Natural killer cell treated with Interleukin-12 subunit alpha and Interleukin-12 subunit beta and Interleukin-15 and Interleukin-18, amount 100 ng/mL, for 72 hours (primary cell): ENCODE results near the gene NOC4L. TPM values are rescaled to one million over a fixed set of nuclear protein-coding genes. Genes with fewer than 3 reads are reported as not detected.

Source experiments
- ATAC-seq, 2 donors: fragments of 150-1000 bp; cut with Tn5 transposase in 1 of 2; sonication (Bioruptor Pico), chemical (Tn5 transposase) in 1 of 2; 2 replicates each; pipeline ENCODE4 v1.10.0; 2021
- DNase-seq: peaks from one replicate; pipeline ENCODE4 v3.0.0; 2022; ENCODE audit warnings: low spot score
- H3K27ac Mint-ChIP-seq, 2 donors: 1 replicate in 1 of 2; 2 replicates in 1 of 2; pipeline ENCODE4 v1.8.0; 2022; ENCODE audit warnings: mixed read lengths in 2 of 2, mild to moderate bottlenecking in 1 of 2, moderate library complexity in 1 of 2
- H3K27me3 Mint-ChIP-seq, 2 donors: 1 replicate in 1 of 2; 2 replicates in 1 of 2; pipeline ENCODE4 v1.8.0; 2022; ENCODE audit warnings: mixed read lengths in 2 of 2
- H3K36me3 Mint-ChIP-seq: one replicate; pipeline ENCODE4 v1.8.0; 2022; ENCODE audit warnings: mixed read lengths
- H3K4me1 Mint-ChIP-seq, 2 donors: 1 replicate in 1 of 2; 2 replicates in 1 of 2; pipeline ENCODE4 v1.8.0; 2022; ENCODE audit warnings: low read depth in 2 of 2, mixed read lengths in 2 of 2, mild to moderate bottlenecking in 1 of 2
- H3K4me3 Mint-ChIP-seq: one replicate; pipeline ENCODE4 v1.8.0; 2022; ENCODE audit warnings: mixed read lengths
- H3K9me3 Mint-ChIP-seq: 2 replicates; pipeline ENCODE4 v1.8.0; 2022; ENCODE audit warnings: mixed read lengths
- total RNA-seq, 2 donors: library from RNA; stranded (reverse); gene quantifications; one replicate each; pipeline ENCODE4 v1.2.3, GENCODE V29; 2022

Gene NOC4L
- total RNA-seq, 2 donors from 2014 or later, result 28.0 to 48.2 TPM

DNA sequence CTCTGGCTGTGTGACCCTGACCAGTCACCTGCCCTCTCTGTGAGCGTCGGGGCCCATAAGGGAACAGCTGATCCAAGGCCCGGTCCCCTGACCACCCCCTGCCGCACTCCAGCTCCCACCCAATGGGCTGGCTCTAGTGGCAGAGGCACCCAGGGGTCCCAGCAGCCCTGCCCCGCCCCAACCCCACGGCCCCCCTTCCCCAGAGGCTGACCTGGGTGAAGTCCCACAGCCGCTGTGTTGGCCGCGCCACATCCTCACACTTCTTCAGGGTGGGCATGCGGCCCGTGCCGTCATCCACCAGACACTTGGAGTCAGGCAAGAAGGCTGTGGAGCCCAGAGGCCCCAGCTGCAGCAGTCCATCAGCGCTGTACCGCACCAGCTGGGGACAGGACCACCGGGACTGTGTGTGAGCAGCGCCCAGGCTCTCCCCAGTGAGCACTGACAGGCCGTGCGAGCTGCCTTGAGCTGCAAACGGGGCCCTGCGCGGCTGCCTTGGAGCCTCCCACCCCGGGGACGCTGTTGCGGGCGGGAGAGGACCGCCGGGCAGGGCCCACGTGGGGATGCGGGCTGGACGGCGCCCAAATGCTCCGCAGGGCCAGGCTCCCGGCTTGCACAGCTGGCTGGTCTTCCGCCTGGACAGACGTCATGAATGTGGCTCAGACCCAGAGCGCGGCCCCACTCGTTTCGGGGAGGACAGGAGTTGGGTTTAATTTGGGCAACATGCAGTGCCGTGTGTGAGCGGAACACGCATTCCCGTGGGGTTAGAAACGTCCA, 53.5 kb downstream of the NOC4L start:
- no peak for DNase-seq
- no peaks in the 10 kb centered on the region for H3K4me1 Mint-ChIP-seq
- no peaks in the 10 kb centered on the region for H3K36me3 Mint-ChIP-seq
- no peak overlapping the region for H3K4me3 Mint-ChIP-seq
- H3K27ac Mint-ChIP-seq, result no peak overlapping the region
- ATAC-seq, result no peak
- peaks cover 3% of the 10 kb centered on the region for H3K9me3 Mint-ChIP-seq
- peaks cover 0 to 5% of the 10 kb centered on the region in 2 donors for H3K27me3 Mint-ChIP-seq

DNA sequence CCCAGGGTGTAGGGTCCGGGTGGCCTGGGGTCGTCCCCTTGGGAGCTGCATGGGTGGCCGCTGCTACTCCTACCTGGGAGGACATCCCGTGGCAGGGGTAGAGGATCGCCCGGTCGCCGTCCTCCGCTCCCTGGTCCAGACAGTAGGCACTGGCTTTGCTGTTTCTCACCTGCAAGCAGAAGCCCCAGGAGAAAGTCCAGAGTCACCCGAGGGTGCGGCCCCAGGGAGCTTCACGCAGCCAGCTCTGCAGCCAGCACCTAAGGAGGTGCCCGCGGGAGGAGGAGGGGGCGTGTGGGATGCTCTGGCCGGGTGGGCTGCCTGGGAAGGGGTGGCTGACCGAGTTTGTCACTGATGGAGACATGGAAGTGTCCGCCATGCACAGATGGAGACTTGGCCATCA, 54.8 kb downstream of the NOC4L start:
- Mint-ChIP-seq H3K27ac (no peak overlapping the region), H3K4me1 (no peaks in the 10 kb centered on the region), H3K4me3 (no peak overlapping the region), H3K27me3 (peaks cover 0 to 5% of the 10 kb centered on the region in 2 donors), H3K9me3 (no peaks in the 10 kb centered on the region), H3K36me3 (no peaks in the 10 kb centered on the region)
- no peak for DNase-seq
- no peak for ATAC-seq

- Mint-ChIP-seq H3K9me3 (no peaks in the 10 kb centered on the region), H3K36me3 (no peaks in the 10 kb centered on the region), H3K4me1 (no peaks in the 10 kb centered on the region), H3K27me3 (peaks cover 0 to 9% of the 10 kb centered on the region in 2 donors), H3K27ac (no peak overlapping the region), H3K4me3 (no peak overlapping the region)
- ATAC-seq, result no peak
- DNase-seq, result no peak
Observed at GRCh38 chr12:132199526-132200319, 55.5 kb downstream of the NOC4L start.

DNA sequence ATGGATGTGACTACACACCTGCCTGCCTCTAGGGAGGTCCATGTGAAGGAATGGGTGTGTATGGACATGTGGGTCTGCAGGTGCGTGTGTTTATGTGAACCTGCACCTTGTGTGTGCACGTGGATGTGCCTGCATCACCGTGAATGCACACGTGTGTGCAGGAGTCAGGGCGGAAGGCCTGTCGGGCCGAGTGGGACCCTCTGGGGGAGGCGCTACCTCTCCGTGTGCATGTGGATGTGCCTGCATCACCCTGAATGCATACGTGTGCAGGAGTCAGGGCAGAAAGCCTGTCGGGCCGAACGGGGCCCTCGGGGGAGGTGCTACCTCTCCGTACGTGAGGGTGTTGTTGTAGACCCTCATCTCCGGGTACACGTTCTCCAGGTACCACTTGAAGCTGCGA, 56.5 kb downstream of the NOC4L start:
- Mint-ChIP-seq H3K4me3 (no peak overlapping the region), H3K36me3 (no peaks in the 10 kb centered on the region), H3K9me3 (no peaks in the 10 kb centered on the region), H3K4me1 (no peaks in the 10 kb centered on the region), H3K27me3 (peaks cover 0 to 9% of the 10 kb centered on the region in 2 donors), H3K27ac (no peak overlapping the region)
- no peak for DNase-seq
- ATAC-seq, result no peak

DNA sequence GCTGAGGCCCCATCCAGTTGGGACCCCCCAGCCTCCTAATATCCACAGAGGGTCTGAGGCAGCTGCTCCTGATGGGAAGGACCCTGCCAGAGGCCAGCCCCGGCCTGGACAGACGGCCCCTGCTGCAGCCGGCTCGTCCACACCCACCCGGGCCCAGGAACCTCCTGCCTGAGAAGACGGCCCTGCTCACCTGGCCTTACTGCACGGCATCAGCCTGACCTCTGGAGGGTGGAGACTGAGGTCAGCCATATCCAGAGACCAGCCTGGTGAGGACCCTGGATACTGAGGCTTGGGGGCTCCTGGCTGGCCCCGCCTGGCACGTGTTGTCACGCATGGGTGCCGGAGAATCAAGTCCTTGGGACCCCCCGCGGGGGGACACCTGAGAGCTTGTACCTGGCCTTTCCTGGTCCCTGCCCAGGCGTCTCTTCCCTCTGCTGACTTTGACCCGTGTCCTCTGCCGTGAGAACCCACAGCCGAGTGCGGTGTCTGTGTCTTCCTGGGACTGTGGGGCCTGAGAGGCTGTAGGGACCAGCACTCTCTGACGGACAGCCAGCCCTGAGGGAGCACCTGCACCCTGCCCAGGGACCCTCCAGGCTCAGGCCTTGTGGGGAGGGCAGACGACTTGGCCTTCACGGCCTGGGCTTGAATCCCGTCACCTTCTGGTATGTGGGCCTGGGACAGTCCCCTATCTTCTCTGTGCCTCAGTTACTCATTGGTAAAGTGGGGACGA, 57.3 kb downstream of the NOC4L start:
- H3K27ac Mint-ChIP-seq, result no peak overlapping the region
- H3K9me3 Mint-ChIP-seq, result no peaks in the 10 kb centered on the region
- no peak overlapping the region for H3K4me3 Mint-ChIP-seq
- peaks cover 0 to 9% of the 10 kb centered on the region in 2 donors for H3K27me3 Mint-ChIP-seq
- no peaks in the 10 kb centered on the region for H3K4me1 Mint-ChIP-seq
- DNase-seq, result no peak
- no peak for ATAC-seq
- H3K36me3 Mint-ChIP-seq, result no peaks in the 10 kb centered on the region

Other genes with a start within 250 kb of the NOC4L start
- 10 to 100 TPM; 21.8 to 24.3 TPM for gene ULK1, start 249.8 kb upstream of the NOC4L start, total RNA-seq
- 100 to 1,000 TPM in 1 of 2 donors, 10 to 100 TPM in 1; 53.7 to 147 TPM for gene PUS1, start 215.2 kb upstream of the NOC4L start, total RNA-seq
- 100 to 1,000 TPM in 1 of 2 donors, 10 to 100 TPM in 1; 53.5 to 106 TPM for gene EP400, start 194.5 kb upstream of the NOC4L start, total RNA-seq
- gene DDX51, start 138 bp upstream of the NOC4L start, total RNA-seq, result 10 to 100 TPM; 29.5 to 83.7 TPM
- not detected for gene GALNT9, start 185.1 kb downstream of the NOC4L start, total RNA-seq